IMR-90 (cell line): Measurements from ENCODE around the gene CACNA2D4. TPM values are rescaled to one million over a fixed set of nuclear protein-coding genes. Genes with fewer than 3 reads are reported as not detected.

Experiments used
- ATAC-seq: fragments of 200-7000 bp; cut with Tn5 transposase; 2 replicates; pipeline ENCODE4 v1.9.1; 2020; ENCODE audit warnings: low read depth, mild to moderate bottlenecking, moderate library complexity
- BruUV-seq: library from RNA; stranded (reverse); fragments of 400-500 nt; replicated peaks from 2 replicates; lab custom pipeline; 2021; lab: Mats Ljungman, UMichigan
- CTCF ChIA-PET: fragments of 300-600 bp; formaldehyde crosslinking; extraction: SDS; loops from one replicate; lab custom pipeline; 2021; ENCODE audit warnings: antibody characterized with exemption; lab: Yijun Ruan, JAX
- POLR2A ChIA-PET: fragments of 300-600 bp; sonication (Branson Sonifier 250); formaldehyde crosslinking; loops from one replicate; lab custom pipeline; 2022; ENCODE audit warnings: antibody characterized with exemption; ENCODE audit not compliant: unreplicated experiment; lab: Charles Lee
- DNase-seq: peaks from one replicate; pipeline ENCODE4 v3.0.0; 2013
- H2AFZ ChIP-seq: replicated peaks from 2 replicates; pipeline ENCODE3; 2013; ENCODE audit warnings: low read length, mild to moderate bottlenecking; ENCODE audit not compliant: poor library complexity
- H2AK5ac ChIP-seq: 2 replicates; pipeline ENCODE4 v1.6.1; 2013; ENCODE audit warnings: low read depth, low read length, inconsistent platforms
- H2AK9ac ChIP-seq: replicated peaks from 2 replicates; pipeline ENCODE3; 2013; ENCODE audit warnings: mild to moderate bottlenecking, low read depth, low read length, moderate library complexity; ENCODE audit not compliant: poor library complexity
- H2BK120ac ChIP-seq: 2 replicates; pipeline ENCODE4 v1.6.1; 2013; ENCODE audit warnings: low read depth, low read length, inconsistent platforms
- H2BK15ac ChIP-seq: 3 replicates; pipeline ENCODE4 v1.6.1; 2013; ENCODE audit warnings: low read depth, low read length, inconsistent platforms
- H2BK20ac ChIP-seq: 2 replicates; pipeline ENCODE4 v1.6.1; 2013; ENCODE audit warnings: low read depth, mild to moderate bottlenecking, inconsistent platforms, low read length, moderate library complexity
- H2BK5ac ChIP-seq: 2 replicates; pipeline ENCODE4 v1.6.1; 2013; ENCODE audit warnings: mild to moderate bottlenecking, low read depth, low read length, inconsistent platforms; ENCODE audit not compliant: poor library complexity, severe bottlenecking
- H3K14ac ChIP-seq: replicated peaks from 2 replicates; pipeline ENCODE4 v1.6.1; 2013; ENCODE audit warnings: low read depth, low read length, inconsistent platforms
- H3K18ac ChIP-seq: 2 replicates; pipeline ENCODE4 v1.6.1; 2013; ENCODE audit warnings: low read depth, low read length, control low read depth
- H3K23ac ChIP-seq: 2 replicates; pipeline ENCODE4 v1.6.1; 2013; ENCODE audit warnings: low read depth, low read length, inconsistent platforms
- H3K27ac ChIP-seq: 2 replicates; pipeline ENCODE4 v1.5.1; 2013; ENCODE audit warnings: mild to moderate bottlenecking, control low read depth, low read length; ENCODE audit not compliant: insufficient read depth
- H3K27me3 ChIP-seq: 2 replicates; pipeline ENCODE4 v1.6.1; 2013; ENCODE audit warnings: low read length; ENCODE audit not compliant: control insufficient read depth, insufficient read depth
- H3K36me3 ChIP-seq: 2 replicates; pipeline ENCODE4 v1.6.1; 2013; ENCODE audit warnings: low read length, mixed read lengths; ENCODE audit not compliant: control insufficient read depth, insufficient read depth
- H3K4ac ChIP-seq: 2 replicates; pipeline ENCODE4 v1.6.1; 2013; ENCODE audit warnings: low read depth, low read length, inconsistent platforms
- H3K4me1 ChIP-seq: 2 replicates; pipeline ENCODE4 v1.6.1; 2013; ENCODE audit warnings: low read length, mixed read lengths; ENCODE audit not compliant: control insufficient read depth, insufficient read depth
- H3K4me2 ChIP-seq: 2 replicates; pipeline ENCODE4 v1.6.1; 2013; ENCODE audit warnings: low read depth, mild to moderate bottlenecking, control low read depth, low read length, moderate library complexity
- H3K4me3 ChIP-seq: 2 replicates; pipeline ENCODE4 v1.5.1; 2013; ENCODE audit warnings: low read depth, mild to moderate bottlenecking, control low read depth, low read length, moderate library complexity; ENCODE audit not compliant: insufficient read depth
- H3K56ac ChIP-seq: 2 replicates; pipeline ENCODE4 v1.6.1; 2013; ENCODE audit warnings: low read length, inconsistent platforms; ENCODE audit not compliant: insufficient read depth; ENCODE audit errors: extremely low read depth
- H3K79me1 ChIP-seq, 2 experiments: 2 replicates each; pipeline ENCODE4 v1.6.1; 2013; ENCODE audit warnings: low read length in 2 of 2, inconsistent platforms in 1 of 2, low read depth in 1 of 2
- H3K9ac ChIP-seq: 2 replicates; pipeline ENCODE4 v1.6.1; 2013; ENCODE audit warnings: low read depth, low read length, control low read depth
- H3K9me1 ChIP-seq: 2 replicates; pipeline ENCODE4 v1.6.1; 2013; ENCODE audit warnings: low read length, inconsistent platforms; ENCODE audit not compliant: insufficient read depth
- H3K9me3 ChIP-seq: 2 replicates; pipeline ENCODE4 v1.6.1; 2013; ENCODE audit warnings: low read length; ENCODE audit not compliant: control insufficient read depth, insufficient read depth
- H4K20me1 ChIP-seq: 2 replicates; pipeline ENCODE4 v1.6.1; 2013; ENCODE audit warnings: low read length, inconsistent platforms; ENCODE audit not compliant: insufficient read depth
- H4K5ac ChIP-seq: 2 replicates; pipeline ENCODE4 v1.6.1; 2013; ENCODE audit warnings: mild to moderate bottlenecking, low read depth, low read length, control low read depth
- H4K8ac ChIP-seq, 2 experiments: 2 replicates each; pipeline ENCODE4 v1.6.1; 2013; ENCODE audit warnings: low read depth in 2 of 2, low read length in 2 of 2, control low read depth in 1 of 2, inconsistent platforms in 1 of 2
- H4K91ac ChIP-seq: 2 replicates; pipeline ENCODE4 v1.6.1; 2013; ENCODE audit warnings: low read depth, low read length, inconsistent platforms; ENCODE audit not compliant: insufficient read depth
- RAD21 ChIP-seq: IDR thresholded peaks from 2 replicates; pipeline ENCODE4 v1.6.1; 2012; ENCODE audit warnings: low read length, improper control_type of control experiment
- RFX5 ChIP-seq: IDR thresholded peaks from 2 replicates; pipeline ENCODE4 v1.8.0; 2012; ENCODE audit warnings: low read depth, mild to moderate bottlenecking, low read length, moderate library complexity
- USF2 ChIP-seq: fragments of 150-350 bp; IDR thresholded peaks from 2 replicates; pipeline ENCODE4 v1.6.1; 2017; ENCODE audit warnings: mild to moderate bottlenecking, antibody characterized with exemption, low read length, low read depth
- WGBS, 2 experiments: methylation state at CpG; one replicate each; pipeline versions ENCODE4 v1.1.5 to v1.1.7; 2013; ENCODE audit warnings: missing lambda C conversion rate in 2 of 2; ENCODE audit not compliant: insufficient read length in 1 of 2; ENCODE audit errors: extremely low coverage in 2 of 2; 5-methylcytosine and 5-hydroxymethylcytosine counted together
- dilution Hi-C: fragments of 300-500 bp; cut with HindIII; formaldehyde crosslinking; loops from one replicate; pipeline ENCODE4 v1.14.3; 2018; ENCODE audit warnings: low sequenced_read_pairs; ENCODE audit not compliant: unreplicated experiment
- in situ Hi-C: fragments of 300-500 bp; cut with MboI; formaldehyde crosslinking; loops from 3 replicates; pipeline ENCODE4 v1.14.3; 2019; ENCODE audit warnings: low sequenced_read_pairs, inconsistent platforms, mixed read lengths
- intact Hi-C: fragments of 100-400 bp; cut with micrococcal nuclease; formaldehyde crosslinking; loops from 2 replicates; pipeline ENCODE4 v1.10.0; 2022
- polyA plus RNA-seq, 3 experiments: library from polyadenylated mRNA; depleted of rRNA; stranded (reverse); fragments of >200 nt; gene quantifications; 2 replicates each; pipeline ENCODE4 v1.2.3, GENCODE V29; 2012; ENCODE audit warnings: low replicate concordance in 1 of 3
- total RNA-seq: library from RNA; depleted of rRNA; stranded (reverse); fragments of >200 nt; gene quantifications from 2 replicates; pipeline ENCODE4 v1.2.3, GENCODE V29; 2012

Gene CACNA2D4
- total and polyA plus RNA-seq, 2 of the 4 experiments (the other 2 are of a cell fraction) = 0.18 to 0.22 TPM

GRCh38 chr12:1927751-1928351, 9.4 kb upstream of the CACNA2D4 start:
- no peak overlapping the region for H3K14ac ChIP-seq
- ChIA-PET POLR2A (no interaction called here), CTCF (no interaction called here)
- H3K79me1 ChIP-seq = no peaks in the 10 kb centered on the region
- dilution Hi-C loops (no loop called here), intact Hi-C loops (no loop called here), in situ Hi-C loops (no loop called here)
- H2BK20ac ChIP-seq = no peak overlapping the region
- H3K27ac ChIP-seq = no peak overlapping the region
- no peak overlapping the region for H3K18ac ChIP-seq
- H3K9ac ChIP-seq = no peak overlapping the region
- H3K4ac ChIP-seq = no peak overlapping the region
- H2AK9ac ChIP-seq = peak overlapping the region; percentile 28
- no peak overlapping the region for H2AFZ ChIP-seq
- peaks cover 3% of the 10 kb centered on the region; the same call in 1 of the 2 replicates for H3K4me1 ChIP-seq
- ATAC-seq = no peak
- no peak overlapping the region for H4K5ac ChIP-seq
- WGBS, 2 experiments = 43% methylated on average over 9 of the region's 15 CpGs; no CpG with 5 or more reads in 1 of the 2 experiments
- no peak overlapping the region for H3K23ac ChIP-seq
- TF ChIP-seq RFX5 (no peak), RAD21 (no peak), USF2 (no peak)
- no peak overlapping the region for H2BK120ac ChIP-seq
- H4K8ac ChIP-seq = no peak overlapping the region
- H3K9me3 ChIP-seq = no peaks in the 10 kb centered on the region; the same call in 1 of the 2 replicates
- H3K4me3 ChIP-seq = no peak overlapping the region
- H3K9me1 ChIP-seq = peaks cover 7% of the 10 kb centered on the region; the same call in 1 of the 2 replicates
- peaks cover 58% of the 10 kb centered on the region for H3K27me3 ChIP-seq
- H2BK15ac ChIP-seq = no peak overlapping the region
- DNase-seq = no peak
- H2BK5ac ChIP-seq = no peak overlapping the region
- no peak overlapping the region for H3K4me2 ChIP-seq
- peaks cover under 1% of the 10 kb centered on the region; the same call in 1 of the 2 replicates for H4K20me1 ChIP-seq
- BruUV-seq = no TSS peak
- no peak overlapping the region for H2AK5ac ChIP-seq
- no peaks in the 10 kb centered on the region for H3K36me3 ChIP-seq
- no peak overlapping the region for H4K91ac ChIP-seq
- no peak overlapping the region for H3K56ac ChIP-seq
